HG03025 (cell line): Measurements from ENCODE around the gene PPP3R2.
"Not testable (repeated sequence)": the region's sequence is repeated elsewhere in the genome, so short reads cannot be mapped to it uniquely, and the experiment has no call there.

Source experiments
- ATAC-seq: cut with Tn5 transposase; IDR thresholded peaks from one replicate; pipeline ENCODE4 v1.9.1; 2021; ENCODE audit warnings: mild to moderate bottlenecking, moderate library complexity; ENCODE audit not compliant: unreplicated experiment, low FRiP score

The PPP3R2 gene

GRCh38 chr9:101590901-101591300 is 3.9 kb downstream of the PPP3R2 start:
- ATAC-seq = no peak

GRCh38 chr9:101590074-101590473 is 4.7 kb downstream of the PPP3R2 start:
- not testable (repeated sequence) for ATAC-seq

DNA sequence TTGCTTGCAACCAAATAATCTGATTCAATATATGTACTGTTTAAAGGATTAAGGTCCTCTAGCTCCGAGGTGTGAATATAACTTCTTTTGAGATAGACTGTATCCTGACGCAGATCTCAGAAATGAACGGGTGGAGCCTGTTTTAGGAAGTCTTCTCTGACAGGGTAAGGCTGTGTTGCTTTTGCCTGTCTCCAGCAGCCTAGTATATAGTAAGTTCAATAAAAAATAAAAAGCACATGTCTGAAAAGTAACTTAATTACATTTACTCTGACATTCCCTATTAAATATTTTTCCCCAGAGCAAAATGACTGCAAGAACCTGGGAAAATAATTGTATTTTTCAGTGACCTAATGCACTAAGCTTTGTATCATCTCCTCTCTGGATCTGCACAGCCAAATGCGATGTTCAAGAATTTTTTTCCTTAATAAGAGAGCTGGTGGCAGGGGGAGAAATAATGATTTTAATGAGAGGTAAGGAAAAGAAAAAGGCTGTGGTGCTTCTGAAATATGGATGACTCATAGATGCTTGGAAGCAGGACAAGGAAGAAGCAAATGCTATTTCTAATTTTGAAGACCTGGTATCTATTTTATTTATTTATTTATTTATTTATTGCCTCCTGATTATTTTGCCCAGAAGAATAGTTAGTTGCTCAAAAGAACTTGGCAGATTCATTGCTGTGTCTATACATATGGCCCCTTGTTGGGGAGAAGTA is 7.3 kb downstream of the PPP3R2 start:
- no peak for ATAC-seq

DNA sequence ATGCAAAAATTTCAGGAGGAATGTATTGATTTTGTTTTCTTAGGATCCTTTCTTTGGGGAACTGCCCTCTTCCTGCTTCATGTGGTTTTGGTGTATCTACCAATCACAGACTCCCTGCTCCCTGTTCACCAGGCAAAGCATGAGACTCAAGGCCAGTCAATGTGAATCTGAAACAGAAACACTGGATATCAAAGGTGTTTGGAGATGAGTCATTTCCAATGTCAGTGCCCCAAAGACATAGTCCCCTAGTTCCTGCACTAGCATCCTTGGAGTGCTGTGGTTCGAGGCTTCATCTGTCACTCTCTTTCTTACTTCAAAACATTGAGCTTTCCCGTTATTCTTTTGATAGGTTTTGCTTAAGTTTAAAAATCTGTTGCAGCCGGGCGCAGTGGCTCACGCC is 8.1 kb downstream of the PPP3R2 start:
- ATAC-seq = no peak

- ATAC-seq = no peak
These were observed 9.0 kb downstream of the PPP3R2 start for GRCh38 chr9:101585740-101586139.

DNA sequence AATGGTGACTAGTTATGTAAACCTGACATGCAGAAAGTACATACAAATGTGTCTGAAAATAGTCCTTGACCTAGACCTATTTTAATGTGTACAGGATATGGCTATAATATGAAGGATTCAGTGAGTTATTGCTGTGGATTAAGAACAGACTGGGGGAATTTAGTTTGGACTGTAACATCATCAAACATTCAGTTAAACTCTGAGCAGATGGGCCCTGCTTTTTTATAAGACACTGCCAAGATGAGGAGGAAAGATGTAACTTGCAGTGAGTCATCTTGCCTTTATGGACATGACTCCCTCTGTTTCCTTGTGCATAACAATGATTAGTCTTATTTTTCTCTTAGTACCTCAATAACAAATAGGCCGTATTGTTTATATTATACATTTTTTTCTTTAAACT is 12.2 kb downstream of the PPP3R2 start:
- no peak for ATAC-seq

DNA sequence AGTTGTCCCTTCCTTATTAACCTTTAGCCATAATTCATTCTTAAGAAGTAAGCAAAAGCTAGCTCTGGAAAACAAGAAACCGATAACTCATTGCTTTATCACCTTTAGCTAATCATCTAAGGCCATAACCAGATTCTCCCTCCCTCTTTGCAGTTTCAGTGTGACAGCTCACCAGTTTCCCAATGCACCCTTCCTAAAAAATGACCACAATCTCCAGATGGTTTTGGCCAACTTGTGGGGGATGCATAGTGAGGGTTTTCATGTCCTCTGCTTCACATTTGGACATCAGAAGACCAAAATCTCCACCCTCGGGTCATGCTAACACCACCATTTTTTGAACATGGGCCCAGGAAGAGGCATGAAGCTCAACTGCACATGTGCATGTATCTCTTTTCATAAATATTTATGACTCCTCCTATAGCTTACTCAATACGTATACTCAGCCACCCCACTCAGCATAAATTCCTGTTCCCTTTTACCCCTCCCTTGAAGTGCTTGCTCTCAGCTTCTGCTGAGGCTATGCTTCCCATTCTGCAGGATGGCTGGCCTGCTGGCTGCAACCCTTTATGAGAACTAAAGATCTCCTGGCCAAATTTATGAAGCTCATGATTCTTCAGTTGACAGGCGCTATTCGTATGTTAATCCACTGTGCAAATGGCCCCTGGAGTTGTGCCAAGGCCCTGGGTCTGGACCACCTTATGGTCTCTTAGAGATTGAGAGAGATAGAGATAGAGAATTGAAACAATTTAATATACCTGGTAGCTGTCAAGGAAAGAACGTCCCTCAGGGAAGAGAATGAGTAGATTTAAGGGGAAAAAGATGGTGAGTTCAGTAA is 14.8 kb downstream of the PPP3R2 start:
- ATAC-seq = no peak

DNA sequence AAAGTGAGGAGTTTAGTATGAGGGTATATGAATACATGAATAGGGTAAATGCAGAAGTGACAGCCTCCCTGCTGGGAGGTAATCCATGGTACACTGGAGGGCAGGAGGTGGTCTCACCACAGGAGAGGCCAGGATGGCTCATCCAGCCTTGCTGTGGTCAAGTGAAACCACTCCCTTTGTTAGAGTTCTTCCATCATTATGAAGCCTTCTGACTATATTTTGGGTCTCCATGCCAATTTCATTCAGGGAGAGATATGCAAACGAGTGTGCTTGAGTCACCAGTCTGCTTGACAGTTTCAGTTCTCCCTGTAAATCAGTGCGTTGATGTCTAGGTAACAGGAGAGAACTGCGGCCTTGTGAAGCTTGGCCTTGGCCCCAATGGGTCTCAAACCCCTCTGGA is 16.4 kb downstream of the PPP3R2 start:
- ATAC-seq = peak; percentile 73

DNA sequence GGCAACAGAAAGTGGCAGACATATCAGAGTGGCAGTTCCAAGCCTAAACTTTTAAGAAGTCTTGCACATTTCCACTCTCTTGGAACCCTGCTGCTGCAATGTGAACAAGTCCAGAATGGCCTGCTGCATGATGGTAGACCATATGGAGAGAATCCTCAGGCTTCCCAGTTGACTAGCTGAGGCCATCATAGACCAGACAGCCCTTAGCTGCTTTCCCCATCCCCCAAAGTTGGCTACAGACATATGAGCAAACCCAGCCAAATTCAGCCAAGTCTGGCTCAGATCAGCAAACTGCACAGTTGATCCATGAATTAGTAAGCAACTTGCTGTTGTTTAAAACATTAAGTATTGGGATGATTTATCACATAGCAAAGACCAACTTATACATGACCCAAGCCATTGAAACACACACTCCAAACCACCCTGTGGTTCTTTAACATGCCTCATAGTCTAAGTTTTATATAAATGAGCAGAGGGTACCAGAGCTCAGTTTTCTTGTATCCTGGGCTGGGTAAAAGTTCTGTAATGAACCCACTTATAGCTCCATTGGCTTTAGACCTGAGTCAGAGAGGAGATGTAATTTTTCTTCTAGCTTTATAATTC is 19.9 kb downstream of the PPP3R2 start:
- no peak for ATAC-seq

GRCh38 chr9:101572316-101572715 is 22.5 kb downstream of the PPP3R2 start:
- no peak for ATAC-seq

- no peak for ATAC-seq
These were observed 23.7 kb downstream of the PPP3R2 start for GRCh38 chr9:101571114-101571513.

DNA sequence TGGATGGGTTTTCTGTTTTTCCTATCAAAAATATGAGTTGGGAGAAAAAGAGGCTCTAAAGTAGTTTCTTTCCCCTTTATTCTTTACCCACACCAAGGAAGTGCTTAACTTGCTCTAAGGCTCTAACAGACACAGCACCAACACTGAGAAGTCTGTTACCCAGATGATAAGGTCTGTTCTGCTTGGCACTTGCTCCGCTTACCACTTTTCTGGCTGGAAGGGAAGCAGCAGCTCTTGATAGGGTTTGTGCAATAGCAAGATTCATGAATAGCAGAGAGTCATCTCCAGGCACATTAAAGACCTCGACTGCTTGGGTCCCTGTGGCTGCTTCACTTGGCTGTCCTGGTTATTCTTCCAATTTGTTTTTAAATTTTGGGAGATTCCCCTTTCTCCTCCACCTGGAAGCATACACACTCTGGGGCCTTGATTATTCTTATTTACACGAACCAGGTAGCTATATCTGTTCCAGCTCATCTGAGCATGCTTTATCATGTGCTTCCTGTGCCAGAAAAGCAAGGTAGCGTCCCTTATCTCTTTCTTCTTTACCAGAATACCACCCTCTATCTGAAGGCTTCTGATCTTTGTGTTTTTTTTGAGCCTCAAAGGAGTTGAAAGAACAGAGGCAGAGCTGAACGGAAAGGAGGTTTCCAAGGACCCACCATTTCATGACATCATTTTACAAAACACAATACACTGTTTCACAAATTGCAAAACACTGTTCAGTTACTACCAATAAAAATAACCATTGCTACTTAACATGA is 24.8 kb downstream of the PPP3R2 start:
- ATAC-seq = no peak

GRCh38 chr9:101567725-101568350 is 26.9 kb downstream of the PPP3R2 start:
- no peak for ATAC-seq

DNA sequence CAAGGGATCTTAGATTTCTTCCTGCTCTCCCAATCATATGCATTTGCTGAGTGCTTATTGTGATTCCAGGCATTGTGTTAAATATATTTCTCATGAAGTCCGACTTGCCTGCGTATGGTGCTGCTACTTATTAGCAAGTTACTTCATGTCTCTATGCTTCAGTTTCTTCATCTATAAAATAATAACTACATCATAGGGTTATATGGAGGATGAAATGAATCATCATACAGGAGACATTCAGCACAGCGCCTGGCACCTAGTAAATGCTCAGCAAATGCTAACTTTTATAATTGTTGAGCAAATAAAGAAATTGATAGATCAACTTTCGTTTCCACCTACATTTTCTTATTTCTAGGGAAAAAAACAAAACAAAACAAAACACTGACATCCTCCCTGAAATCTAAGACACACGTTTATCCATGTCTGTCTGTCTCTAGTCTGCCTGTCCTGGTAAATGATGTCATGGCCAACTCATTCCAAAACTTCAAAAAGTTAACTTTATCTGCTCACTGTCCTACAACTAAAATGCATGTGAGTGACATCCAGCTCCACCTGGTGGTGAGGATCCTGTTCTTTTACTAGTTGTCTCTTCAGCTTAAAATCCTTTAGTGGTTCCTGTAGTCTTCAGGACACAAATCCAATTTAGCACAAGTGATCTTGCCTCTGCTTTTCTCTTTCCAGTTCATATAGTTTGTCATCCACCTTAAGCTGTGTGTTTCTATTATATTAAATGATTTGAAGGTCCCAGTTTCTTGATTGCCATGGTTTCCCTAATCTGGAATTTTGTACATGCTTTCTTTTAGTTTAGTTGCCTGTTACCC is 27.7 kb downstream of the PPP3R2 start:
- no peak for ATAC-seq

DNA sequence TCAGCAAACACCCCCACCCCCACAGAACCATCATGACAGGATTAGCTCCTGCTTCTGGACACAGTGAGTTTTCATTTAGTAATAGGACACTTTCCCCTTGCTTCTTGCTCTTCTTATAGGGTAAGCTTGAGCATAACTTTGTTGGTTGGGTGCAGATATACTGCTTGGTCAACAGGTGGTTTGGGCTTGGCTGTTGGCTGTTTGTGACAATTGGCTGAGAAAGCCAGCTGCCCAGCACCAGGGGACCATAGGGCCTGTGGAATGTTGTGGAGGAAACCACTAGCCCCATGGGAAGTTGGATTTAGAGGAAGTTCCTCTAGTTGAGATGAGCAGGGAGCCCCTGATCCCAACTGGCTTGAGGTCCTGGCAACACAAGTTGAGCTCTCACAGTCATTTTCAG is 30.5 kb downstream of the PPP3R2 start:
- ATAC-seq = no peak

DNA sequence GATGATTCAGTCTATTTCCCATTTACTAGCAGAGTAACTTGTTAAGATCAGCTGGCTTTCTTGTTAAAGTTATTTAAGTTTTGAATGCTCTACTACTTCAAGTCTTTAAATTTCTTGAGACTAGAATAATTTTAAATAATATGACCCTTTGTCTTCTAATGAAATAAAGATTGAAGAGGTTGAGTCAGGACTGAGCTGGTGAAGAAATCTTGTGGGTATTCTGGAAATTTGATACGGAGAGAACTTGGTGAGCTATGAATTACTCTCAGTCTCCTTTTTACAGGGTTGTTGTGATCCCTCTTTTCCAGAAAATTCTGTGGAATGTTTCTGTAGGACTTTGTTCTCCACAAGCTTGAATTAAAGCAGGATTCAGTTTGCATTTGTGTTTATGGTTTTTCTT is 31.8 kb downstream of the PPP3R2 start:
- no peak for ATAC-seq

- ATAC-seq = no peak
These were observed 33.0 kb downstream of the PPP3R2 start for GRCh38 chr9:101561740-101562139.

- not testable (repeated sequence) for ATAC-seq
These were observed 45.2 kb downstream of the PPP3R2 start for GRCh38 chr9:101549472-101550098.

DNA sequence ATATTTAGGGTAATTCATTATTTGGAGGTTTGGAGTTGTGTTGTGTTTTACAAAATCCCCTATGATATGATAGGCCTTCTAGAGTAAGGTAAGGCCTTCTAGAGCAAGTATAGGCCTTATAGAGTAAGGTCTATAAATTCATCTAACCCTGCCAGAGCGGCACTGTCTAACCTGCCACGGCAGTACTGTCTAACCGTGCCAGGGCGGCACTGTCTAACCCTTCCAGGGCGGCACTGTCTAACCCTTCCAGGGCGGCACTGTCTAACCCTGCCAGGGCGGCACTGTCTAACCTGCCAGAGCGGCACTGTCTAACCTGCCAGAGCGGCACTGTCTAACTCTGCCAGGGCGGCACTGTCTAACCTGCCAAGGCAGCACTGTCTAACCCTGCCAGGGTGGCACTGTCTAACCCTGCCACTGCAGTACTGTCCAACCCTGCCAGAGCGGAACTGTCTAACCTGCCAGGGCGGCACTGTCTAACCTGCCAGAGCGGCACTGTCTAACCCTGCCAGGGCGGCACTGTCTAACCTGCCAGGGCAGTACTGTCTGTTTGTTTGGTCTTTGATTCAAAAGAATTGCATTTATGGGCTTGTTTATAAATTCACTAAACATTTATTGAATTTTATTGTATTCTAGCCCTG is 51.6 kb downstream of the PPP3R2 start:
- no peak for ATAC-seq
